Measurements from ENCODE around the gene THSD4. TPM values are rescaled to one million over a fixed set of nuclear protein-coding genes. Genes with fewer than 3 reads are reported as not detected.
"Not testable (repeated sequence)": the region's sequence is repeated elsewhere in the genome, so short reads cannot be mapped to it uniquely, and the experiment has no call there.

THSD4 gene
- total RNA-seq, 2 donors from 2014 or later, result 71.2 to 150 TPM

- TF ChIP-seq CTCF (IDR thresholded peaks at IDR 0.05), result no peak
- no peak for ATAC-seq (ENCODE audit: insufficient number of reproducible peaks, low FRiP score, low read depth)
- Histone ChIP-seq H3K27ac (peak overlapping the region in 1 of 2 donors; percentile 33), H3K36me3 (no peaks in the 10 kb centered on the region), H3K27me3 (replicated peaks; ENCODE audit: insufficient read depth) (no peaks in the 10 kb centered on the region), H3K9me3 (no peaks in the 10 kb centered on the region), H3K4me1 (ENCODE audit: control insufficient read depth in 1 of 2, low read depth in 2 of 2) (peaks cover 6 to 18% of the 10 kb centered on the region in 2 donors), H3K4me3 (no peak overlapping the region)
- no peak for DNase-seq (ENCODE audit: low spot score)
Observed at GRCh38 chr15:71715914-71716313, 600.6 kb downstream of the THSD4 start.

GRCh38 chr15:71716990-71717389 lies 601.7 kb downstream of the THSD4 start:
- H3K4me1 ChIP-seq (ENCODE audit: control insufficient read depth in 1 of 2, low read depth in 2 of 2), result peaks cover 6 to 18% of the 10 kb centered on the region in 2 donors
- no peaks in the 10 kb centered on the region for H3K9me3 ChIP-seq
- H3K4me3 ChIP-seq, result no peak overlapping the region
- no peaks in the 10 kb centered on the region for H3K36me3 ChIP-seq
- ATAC-seq (ENCODE audit: insufficient number of reproducible peaks, low FRiP score, low read depth), result no peak
- H3K27ac ChIP-seq, result no peak overlapping the region
- no peaks in the 10 kb centered on the region for H3K27me3 ChIP-seq (replicated peaks; ENCODE audit: insufficient read depth)
- DNase-seq (ENCODE audit: low spot score), result no peak
- no peak for TF ChIP-seq CTCF (IDR thresholded peaks at IDR 0.05)

GRCh38 chr15:71718116-71718910 lies 603.0 kb downstream of the THSD4 start:
- TF ChIP-seq CTCF (IDR thresholded peaks at IDR 0.05), result no peak
- ATAC-seq (ENCODE audit: insufficient number of reproducible peaks, low FRiP score, low read depth) (no peak), DNase-seq (ENCODE audit: low spot score) (no peak)
- Histone ChIP-seq H3K27me3 (replicated peaks; ENCODE audit: insufficient read depth) (no peaks in the 10 kb centered on the region), H3K36me3 (no peaks in the 10 kb centered on the region), H3K9me3 (no peaks in the 10 kb centered on the region), H3K4me3 (no peak overlapping the region), H3K27ac (no peak overlapping the region), H3K4me1 (ENCODE audit: control insufficient read depth in 1 of 2, low read depth in 2 of 2) (peaks cover 6 to 18% of the 10 kb centered on the region in 2 donors)

GRCh38 chr15:71723344-71723743 lies 608.1 kb downstream of the THSD4 start:
- TF ChIP-seq CTCF (IDR thresholded peaks at IDR 0.05), result no peak
- peaks cover 7 to 8% of the 10 kb centered on the region in 2 donors for H3K4me1 ChIP-seq (ENCODE audit: control insufficient read depth in 1 of 2, low read depth in 2 of 2)
- no peaks in the 10 kb centered on the region for H3K36me3 ChIP-seq
- H3K27ac ChIP-seq, result no peak overlapping the region
- no peak overlapping the region for H3K4me3 ChIP-seq
- no peaks in the 10 kb centered on the region for H3K27me3 ChIP-seq (replicated peaks; ENCODE audit: insufficient read depth)
- no peaks in the 10 kb centered on the region for H3K9me3 ChIP-seq
- no peak for DNase-seq (ENCODE audit: low spot score)
- no peak for ATAC-seq (ENCODE audit: insufficient number of reproducible peaks, low FRiP score, low read depth)

GRCh38 chr15:71725207-71725955 lies 610.1 kb downstream of the THSD4 start:
- H3K27ac ChIP-seq; H3K27me3 ChIP-seq (replicated peaks; ENCODE audit: insufficient read depth); H3K4me3 ChIP-seq; H3K9me3 ChIP-seq; DNase-seq (ENCODE audit: low spot score); ATAC-seq (ENCODE audit: insufficient number of reproducible peaks, low FRiP score, low read depth); H3K36me3 ChIP-seq: not testable (repeated sequence)
- peaks cover 12 to 28% of the 10 kb centered on the region in 2 donors for H3K4me1 ChIP-seq (ENCODE audit: control insufficient read depth in 1 of 2, low read depth in 2 of 2)

Measured in thoracic aorta (tissue), 2 donors.